ENCODE data around the gene AP3D1.
"Not testable (repeated sequence)": the region's sequence is repeated elsewhere in the genome, so short reads cannot be mapped to it uniquely, and the experiment has no call there.

The AP3D1 gene

DNA sequence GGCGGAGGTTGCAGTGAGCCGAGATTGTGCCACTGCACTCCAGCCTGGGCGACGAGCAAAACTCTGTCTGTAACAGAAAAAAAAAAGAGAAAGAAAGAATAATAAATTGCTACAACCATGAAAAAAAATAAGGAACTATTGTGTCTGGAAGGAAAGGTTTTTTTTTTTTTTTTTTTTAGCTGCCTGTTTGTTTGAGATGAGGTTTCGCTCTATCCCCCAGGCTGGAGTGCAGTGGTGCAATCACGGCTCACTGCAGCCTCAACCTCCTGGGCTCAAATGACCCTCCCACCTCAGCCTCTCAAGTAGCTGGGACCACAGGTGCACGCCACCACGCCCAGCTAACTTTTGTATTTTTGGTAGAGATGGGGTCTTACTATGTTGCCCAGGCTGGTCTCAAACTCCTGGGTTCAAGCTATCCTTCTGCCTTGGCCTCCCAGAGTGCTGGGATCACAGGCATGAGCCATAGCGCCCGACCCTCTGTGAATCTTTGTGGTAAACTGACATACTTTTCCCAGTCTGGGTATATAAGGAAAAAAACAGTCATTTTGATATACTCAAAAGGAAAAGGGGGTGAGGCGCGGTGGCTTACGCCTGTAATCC, 59.3 kb downstream of the AP3D1 start:
- not testable (repeated sequence) for DNase-seq (ENCODE audit: insufficient read length, low spot score)

DNA sequence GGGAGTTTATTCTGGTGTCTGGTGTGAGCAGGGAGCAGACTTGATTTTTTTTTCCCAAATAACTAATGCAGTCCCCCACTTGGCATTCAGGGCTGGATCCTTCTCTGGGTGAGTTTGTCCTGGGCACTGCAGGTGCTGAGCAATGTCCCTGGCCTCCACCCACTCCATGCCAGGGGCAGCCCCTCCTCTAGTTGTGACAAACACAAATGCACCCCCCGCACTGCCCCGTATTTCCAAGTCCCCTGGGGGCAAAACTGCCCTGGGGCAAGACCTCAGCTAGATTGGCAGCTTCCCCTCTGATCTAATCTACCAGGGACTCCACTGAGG, 61.7 kb downstream of the AP3D1 start:
- no peak for DNase-seq (ENCODE audit: insufficient read length, low spot score)
- no peak for FAIRE-seq

More for the DNA sequence above, 59.3 kb downstream of the AP3D1 start:
- not testable (repeated sequence) for FAIRE-seq

DNA sequence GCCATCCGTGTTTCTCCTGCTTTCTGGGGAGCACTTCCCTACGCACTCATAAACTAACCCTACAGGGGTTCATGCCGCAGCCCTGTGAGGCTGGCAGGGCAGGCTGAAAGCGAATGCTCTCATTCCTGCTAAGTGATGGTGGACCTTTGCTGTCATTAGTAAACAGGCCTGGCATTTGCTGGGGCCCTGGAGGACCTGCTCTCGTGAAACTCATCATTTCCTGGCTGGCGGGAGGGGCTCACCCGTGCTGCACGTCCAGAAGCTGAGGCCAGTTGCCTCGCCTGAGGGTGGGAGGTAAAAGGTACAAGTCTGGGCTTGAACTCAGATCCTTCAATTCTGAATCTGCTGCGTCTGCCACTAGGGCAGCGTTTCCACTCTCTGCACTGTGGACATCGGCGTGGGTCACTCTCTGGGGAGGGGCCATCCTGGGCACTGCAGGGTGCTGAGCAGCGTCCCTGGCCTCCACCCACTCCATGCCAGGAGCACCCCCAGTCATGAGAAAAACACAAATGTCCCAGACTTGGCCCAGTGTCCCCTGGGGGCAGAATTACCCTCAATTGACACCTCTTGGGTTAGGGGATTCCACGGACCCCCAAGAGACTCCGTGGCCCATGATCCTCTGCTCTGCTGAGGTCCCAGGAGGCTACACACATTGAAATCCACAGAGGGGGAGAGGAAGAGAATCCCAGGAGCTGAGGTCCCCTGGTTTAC, 62.2 kb downstream of the AP3D1 start:
- FAIRE-seq (no peak), DNase-seq (ENCODE audit: insufficient read length, low spot score) (peak; percentile 58)

DNA sequence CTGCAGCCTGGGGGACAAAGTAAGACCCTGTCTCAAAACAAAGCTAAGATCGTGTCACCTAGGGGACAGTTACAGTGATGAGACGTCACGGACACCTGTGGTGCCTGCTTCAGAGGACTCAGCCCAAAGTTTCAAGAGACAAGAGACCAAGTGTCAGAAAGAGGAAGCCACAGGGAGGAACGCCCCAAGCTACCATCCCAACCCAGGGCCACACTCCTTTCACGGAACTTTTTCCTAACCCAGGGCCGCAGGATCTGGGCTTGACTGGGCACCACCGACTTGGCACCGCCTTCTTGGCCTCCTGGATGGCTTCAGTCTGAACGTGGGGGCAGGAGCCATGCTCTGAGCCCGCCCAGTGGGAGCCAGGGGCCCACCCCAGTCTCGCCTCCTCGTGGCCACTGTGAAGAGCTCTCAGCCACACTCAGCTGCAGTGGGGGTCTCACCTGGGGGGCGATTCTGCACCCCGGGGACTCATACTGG, 63.7 kb downstream of the AP3D1 start:
- no peak for DNase-seq (ENCODE audit: insufficient read length, low spot score)
- FAIRE-seq = no peak

DNA sequence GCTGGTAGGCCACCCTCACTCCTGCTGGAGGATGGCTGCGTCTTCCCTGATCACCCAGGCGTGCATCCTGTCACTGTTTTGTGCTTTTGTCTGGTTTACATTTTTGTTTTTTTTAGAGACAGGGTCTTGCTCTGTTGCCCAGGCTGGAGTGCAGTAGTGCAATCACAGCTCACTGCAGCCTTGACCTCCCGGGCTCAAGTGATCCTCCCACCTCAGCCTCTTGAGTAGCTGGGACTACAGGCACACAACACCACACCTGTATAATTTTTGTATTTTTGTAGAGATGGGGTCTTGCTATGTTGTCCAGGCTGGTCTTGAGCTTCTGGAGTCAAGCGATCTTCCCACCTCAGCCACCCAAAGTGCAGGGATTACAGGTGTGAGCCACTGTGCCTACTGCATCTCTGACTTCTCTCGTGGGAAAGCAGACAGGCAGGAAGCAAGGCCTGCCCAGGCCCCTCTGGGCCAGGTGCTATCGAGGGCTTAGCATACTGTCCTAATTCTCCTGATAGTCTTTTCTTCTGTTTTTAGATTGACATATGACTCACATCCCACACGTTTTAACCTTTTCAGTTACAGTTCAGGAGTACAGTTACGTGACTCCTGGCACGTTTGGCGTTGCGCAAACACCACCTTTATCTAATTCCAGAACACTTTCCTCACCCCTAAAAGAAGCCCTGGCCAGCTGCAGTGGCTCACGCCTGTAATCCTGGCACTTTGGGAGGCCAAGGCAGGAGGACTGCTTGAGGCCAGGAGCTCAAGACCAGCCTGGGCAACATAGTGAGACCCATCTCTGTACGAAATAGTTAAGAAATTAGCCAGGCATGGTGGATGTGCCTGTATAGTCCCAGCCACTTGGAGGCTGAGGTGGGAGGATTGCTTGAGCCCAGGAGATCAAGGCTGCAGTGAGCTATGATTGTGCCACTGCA, 64.4 kb downstream of the AP3D1 start:
- not testable (repeated sequence) for FAIRE-seq
- DNase-seq (ENCODE audit: insufficient read length, low spot score) = peak; percentile 27

DNA sequence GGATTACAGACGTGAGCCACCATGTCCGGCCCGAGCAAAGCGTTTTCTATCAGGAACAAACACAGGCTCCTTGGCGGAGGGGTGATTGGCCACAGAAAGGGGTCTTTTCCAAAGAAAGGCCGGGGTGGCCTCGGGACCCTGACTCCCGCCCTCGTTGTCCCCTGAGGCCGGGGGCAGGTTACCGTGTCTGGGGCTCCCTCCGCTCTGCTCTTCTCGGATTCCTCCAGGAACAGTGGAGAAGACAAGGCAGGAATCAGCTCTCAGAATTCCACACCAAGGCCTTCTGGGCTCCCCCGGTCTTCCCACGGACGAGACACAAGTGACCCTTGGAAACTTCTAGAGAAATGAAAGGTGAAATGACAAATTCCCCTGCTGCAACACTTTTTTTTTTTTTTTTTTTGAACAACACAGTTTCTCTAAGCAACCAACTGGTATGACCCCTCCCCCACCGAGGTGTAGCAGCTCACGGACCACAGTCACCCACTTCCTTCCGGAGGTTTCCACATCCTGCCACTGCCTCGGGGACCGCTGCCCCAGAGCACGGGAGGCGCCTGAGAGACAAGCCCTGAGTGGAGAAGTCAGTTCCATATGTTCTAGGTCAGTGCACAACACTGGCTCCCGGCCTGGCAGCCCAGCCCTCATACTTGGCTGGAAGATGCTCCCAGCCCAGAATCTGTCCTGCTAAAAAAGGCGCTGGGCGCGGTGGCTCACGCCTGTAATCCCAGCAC, 66.2 kb downstream of the AP3D1 start:
- no peak for FAIRE-seq
- no peak for DNase-seq (ENCODE audit: insufficient read length, low spot score)

DNA sequence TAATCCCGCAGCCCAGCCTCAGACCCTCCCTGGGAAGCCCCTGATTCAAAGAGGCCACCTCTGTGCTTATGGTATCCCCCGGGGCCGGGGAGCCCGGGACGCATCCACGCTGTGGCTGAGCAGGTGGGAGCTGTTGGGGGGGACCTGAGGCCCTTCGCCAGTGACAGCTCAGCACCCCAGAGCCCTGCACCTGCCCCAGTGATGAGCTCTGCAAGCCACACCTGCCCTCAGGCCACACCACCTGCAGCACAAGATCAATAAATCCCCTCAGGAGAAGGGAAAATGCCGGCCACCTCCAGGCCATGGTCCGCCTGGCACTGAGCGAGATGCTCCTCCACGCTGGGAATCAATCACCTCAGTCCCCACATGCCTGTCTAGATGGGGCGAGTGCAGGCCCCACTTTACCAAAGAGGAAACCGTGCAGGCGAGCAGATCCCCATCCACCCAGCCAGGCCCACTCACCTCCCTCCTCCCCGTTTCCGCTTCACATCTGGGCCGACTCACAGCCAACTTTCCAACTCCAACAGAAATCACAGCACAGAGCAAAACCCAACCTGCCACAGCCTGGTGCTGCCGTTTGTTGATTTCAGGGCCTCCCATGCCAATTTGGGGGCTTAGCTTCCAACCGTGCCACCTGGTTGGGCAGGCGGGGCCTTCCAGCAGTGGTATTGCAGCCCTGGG, 68.1 kb downstream of the AP3D1 start:
- FAIRE-seq (no peak), DNase-seq (ENCODE audit: insufficient read length, low spot score) (no peak)

DNA sequence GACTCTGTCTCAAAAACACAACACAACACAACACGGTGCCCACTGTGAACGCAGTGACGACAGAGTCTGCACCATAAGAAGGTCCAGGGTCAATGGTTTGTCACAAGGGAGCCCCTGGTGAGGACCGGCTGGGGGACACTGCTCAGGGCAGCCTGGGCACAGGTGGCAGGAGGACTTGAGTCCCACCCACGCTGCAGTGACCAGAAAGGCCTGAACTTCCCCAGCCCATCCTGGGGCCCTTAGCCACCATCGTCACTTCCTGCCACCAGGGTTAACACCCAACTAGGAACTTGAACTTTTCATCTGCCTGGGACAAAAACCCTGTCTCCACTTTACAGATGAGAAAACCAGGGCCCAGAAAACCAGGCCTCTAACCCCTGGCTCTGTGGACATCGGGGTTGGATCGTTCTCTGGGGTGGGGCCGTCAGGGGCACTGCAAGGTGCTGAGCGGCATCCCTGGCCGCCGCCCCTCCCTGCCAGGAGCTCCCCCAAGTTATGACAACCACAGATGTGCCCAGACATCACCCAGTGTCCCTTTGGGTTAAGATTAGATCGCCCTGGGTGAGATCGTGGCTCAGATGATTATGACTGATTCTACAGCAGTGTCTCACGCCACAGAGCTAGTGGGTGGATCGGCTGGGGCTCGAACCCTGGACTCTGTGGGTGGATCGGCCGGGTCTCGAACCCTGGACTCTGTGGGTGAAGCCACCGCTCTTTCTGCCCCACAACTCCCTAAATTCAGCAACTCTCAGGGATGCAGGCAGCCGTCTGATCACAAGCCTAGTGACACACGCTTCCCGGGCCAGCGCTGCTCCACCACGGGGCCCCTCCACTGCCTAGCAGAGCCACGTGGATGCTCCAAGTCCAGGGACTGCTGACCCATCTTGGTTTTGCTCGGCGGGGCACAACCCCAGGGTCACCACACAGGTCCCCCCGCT, 69.2 kb downstream of the AP3D1 start:
- FAIRE-seq = no peak

DNA sequence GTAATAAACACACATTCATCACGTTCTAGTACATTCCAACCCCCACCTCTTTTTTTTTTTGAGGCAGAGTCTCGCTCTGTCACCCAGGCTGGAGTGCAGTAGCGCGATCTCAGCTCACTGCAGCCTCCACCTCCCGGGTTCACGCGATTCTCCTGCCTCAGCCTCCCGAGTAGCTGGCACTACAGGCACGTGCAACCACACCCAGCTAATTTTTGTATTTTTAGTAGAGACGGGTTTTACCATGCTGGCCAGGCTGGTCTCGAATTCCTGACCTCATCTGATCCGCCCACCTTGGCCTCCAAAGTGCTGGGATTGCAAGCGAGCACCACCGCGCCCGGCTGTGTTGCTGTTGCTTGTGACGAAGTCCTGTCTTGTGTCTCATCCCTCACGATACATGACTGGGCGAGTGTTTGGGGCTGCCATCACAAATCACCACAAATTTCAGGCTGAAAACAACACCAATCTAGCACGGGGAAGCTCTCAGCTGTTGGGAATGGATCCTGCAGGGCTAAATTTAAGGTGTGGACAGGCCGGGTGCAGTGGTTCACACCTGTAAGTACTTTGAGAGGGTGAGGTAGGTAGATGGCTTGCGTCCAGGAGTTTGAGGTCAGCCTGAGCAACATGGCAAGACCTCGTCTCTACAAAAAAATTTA, 70.9 kb downstream of the AP3D1 start:
- no peak for FAIRE-seq
- DNase-seq (ENCODE audit: insufficient read length, low spot score) = no peak

More for the DNA sequence above, 69.2 kb downstream of the AP3D1 start:
- no peak for DNase-seq (ENCODE audit: insufficient read length, low spot score)

DNA sequence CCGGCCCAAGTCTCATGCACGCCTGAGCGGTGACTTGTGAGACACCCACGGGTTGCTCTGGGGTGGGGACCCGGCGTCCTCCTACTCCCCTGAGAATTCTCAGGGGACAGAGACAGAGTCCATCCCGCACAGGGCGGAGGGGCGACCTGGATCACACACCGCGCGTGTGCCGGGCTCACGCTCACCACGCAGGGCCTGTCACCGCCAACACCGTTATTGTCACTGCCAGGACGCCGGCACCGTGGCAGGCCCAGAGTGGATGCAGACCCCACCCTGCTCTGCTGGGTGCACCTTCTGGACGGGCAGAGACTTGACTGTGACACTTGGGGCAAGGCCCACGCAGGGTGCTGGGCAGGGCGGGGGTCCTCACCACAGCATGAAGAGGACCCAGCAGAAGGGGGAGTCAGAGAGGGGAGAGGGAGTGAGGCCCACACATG, 71.5 kb downstream of the AP3D1 start:
- DNase-seq (ENCODE audit: insufficient read length, low spot score) (no peak), FAIRE-seq (no peak)

DNA sequence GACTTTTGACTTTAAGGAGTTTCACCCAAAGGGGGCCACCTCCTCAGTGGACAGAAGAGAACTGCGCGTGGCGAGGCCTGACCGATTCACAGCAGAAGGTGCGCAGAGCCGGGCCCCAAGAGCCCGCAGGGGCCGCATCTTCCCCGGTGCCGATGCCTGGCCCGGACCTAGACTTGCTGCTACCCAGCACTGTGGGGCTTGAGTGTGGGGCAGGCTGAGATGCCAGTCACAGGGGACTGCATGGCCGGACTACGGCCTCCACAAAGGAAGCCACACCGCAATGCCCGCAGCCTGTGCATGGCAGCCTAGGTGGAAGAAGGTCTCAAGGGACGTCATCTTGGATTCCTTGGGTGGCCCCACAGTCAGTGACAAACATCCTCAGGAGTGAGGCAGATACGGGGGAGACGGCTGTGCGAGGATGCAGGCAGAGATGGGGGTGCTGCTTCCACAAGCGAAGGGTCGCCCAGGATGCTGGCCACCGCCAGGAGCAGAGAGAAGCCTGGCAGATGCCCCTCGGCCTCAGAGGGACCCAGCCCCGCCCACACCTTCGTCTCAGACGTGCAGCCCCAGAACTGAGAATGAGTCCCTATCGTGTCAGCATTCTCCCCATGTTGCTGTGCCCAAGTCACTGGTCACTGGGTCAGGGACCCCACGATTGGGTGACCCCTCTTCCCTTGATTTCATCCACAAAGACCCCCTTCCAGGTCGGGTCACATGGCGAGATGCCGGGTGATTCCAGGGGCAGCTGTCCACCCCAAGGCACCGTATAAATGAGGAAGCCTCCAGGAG, 72.1 kb downstream of the AP3D1 start:
- DNase-seq (ENCODE audit: insufficient read length, low spot score) = no peak
- no peak for FAIRE-seq

DNA sequence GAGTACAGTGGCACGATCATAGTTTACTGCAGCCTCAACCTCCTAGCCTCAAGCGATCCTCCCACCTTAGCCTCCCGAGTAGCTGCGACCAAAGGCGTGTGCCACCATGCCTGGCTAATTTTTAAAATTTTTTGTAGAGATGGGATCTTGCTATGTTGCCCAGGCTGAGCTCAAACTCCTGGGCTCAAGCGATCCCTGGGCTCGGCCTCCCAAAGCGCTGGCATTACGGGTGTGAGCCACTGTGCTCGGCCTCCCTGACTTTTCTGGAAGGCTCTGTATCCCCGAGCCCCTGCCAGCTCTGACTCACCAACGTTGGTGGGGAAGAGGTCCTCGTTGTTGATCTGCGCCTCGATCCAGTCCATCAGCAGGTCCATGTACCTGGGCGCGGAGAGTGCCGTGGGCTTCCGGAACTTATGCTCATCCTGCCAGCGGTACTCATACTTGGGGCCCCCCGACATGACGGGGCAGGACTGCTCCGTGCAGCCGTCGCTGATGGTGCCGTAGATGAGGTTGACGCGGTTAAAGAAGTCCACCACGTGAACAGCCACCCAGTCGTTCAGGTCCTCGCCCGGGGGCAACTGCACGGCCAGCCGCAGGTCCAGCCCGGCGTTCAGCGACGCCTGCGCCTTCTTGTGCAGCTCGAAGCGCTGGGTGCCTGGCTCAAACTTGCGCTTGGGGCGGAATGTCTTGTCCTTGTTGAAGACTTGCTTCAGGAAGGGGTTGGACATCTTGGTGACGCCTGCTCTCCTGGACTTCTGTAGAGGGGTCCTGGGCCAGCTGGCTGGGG, 73.3 kb downstream of the AP3D1 start:
- no peak for FAIRE-seq

DNA sequence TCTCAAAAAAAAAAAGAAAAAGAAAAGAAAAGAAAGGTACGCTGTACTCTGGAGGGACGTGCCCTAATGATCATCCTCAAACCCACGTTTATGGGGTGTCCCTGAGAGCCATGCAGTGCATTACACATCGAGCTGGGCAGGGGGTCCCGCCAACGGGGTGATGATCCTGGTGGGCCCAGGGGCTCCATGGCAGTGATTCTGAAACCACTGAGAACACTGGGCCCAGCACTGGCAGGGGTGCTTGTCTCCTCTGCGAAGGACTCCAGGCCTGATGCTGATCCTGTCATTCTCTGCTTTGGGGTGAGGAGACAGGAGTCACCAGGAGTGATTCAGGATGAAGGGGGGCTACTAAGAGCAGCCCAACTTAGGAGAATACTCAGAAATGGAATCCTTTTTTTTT, 74.0 kb downstream of the AP3D1 start:
- FAIRE-seq (no peak), DNase-seq (ENCODE audit: insufficient read length, low spot score) (no peak)

More for the DNA sequence above, 73.3 kb downstream of the AP3D1 start:
- no peak for DNase-seq (ENCODE audit: insufficient read length, low spot score)

DNA sequence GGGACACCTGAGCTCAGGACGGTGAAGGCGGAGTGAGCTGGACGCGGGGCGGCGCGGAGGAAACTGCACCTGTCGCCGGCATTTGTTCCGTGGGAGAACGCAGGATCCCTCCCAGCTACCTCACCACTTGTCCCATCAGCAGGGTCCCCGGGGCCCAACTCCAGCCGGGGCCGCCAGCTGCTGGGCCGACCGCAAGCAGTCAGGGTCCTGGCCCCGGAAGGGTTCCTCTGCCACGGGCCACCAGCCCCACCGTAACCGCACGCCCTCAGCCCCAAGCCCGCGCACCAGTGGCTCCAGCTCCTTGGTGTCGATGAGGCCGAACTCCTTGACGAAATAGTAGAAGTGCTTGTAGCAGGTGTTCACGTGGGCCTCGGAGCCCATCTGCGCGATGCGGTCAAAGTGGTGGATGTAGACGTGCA, 74.8 kb downstream of the AP3D1 start:
- DNase-seq (ENCODE audit: insufficient read length, low spot score) = no peak
- no peak for FAIRE-seq

DNA sequence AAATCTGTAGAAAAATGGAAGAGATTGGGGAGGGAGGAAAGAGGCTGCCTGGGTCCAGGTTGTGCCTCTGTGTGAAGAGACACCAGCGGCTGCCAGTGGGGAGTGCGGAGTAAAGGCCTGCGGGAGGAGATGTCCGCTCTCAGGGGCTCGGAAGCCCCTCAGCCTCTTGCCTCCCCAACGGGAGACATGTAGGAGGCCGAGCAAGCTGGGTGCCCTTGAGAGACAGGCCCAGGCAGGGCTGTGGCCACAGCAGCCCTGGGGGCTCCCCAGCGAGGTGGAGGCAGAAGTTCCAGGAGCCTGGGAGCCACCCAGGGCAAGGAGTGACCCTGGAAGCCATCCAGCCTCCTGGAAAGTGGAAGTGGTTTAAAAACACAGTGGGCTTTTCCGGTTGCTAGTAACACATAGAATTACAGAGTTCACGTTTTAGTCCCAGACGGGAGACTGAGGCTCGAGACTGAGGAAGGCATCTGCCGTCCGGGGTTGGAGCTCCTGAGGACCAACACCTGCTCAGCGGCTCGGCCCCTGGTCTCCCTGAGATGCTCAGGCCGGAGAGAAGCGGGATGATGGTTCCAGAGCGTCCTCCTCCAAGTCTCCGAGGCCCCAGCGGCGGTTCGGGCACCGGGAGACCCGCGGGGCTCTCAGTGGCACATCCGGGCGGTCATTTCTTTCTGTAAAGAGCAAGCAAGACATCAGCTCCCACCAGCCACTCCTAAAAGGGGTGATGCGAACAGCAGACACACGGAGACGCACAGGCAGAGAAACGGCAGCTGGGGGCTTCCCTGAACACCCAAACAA, 78.4 kb downstream of the AP3D1 start:
- FAIRE-seq (no peak), DNase-seq (ENCODE audit: insufficient read length, low spot score) (no peak)

DNA sequence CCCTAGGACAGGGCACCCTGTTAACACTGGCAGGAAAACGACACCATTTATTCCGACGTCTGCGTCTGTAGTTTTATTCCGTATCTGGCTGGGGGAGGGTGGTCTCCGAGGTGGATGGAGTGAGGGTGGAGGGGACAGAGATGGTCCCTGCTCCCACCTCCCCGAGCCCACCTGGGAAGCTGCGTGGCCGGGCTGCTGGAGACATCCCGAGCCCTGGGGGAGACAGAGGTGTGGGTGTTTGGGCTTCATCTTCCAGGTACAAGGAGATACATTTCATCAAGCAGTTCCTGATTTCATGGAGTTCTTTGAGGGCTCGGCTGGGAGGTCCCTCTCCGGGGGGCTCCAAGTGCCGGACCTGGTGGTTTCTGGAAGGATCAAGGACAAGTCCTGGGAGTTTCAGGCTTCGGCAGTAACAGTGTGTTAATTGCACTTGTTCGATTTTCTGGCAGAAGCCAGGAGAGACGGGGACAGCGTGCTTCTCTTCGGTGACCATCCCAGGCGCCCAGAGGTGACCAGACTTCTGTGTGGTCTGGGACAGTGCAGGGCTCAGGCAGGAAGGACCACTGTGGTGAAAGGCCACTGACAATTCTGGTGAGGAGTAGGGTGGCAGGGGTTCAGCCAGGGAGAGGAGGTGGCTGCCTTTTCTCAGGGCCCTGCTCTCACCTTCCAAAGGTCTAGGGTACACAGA, 80.2 kb downstream of the AP3D1 start:
- FAIRE-seq = no peak
- no peak for DNase-seq (ENCODE audit: insufficient read length, low spot score)
